GM12892 (cell line): Measurements from ENCODE around the gene NOS1.

ENCODE experiments used
- DNase-seq: peaks from one replicate; pipeline ENCODE4 v3.0.0; 2011; ENCODE audit not compliant: insufficient read length
- FAIRE-seq: peaks from 2 replicates; lab custom pipeline; 2011; peaks lifted over from hg19 to GRCh38; lab: Jason Lieb, UNC
- POLR2A ChIP-seq: IDR thresholded peaks from 2 replicates; pipeline ENCODE4 v1.6.1; 2011; ENCODE audit warnings: low read depth, low read length, control low read depth
- POLR2AphosphoS5 ChIP-seq: IDR thresholded peaks from 2 replicates; pipeline ENCODE4 v1.6.1; 2011; ENCODE audit warnings: low read depth, low read length, control low read depth
- TAF1 ChIP-seq: IDR thresholded peaks from 2 replicates; pipeline ENCODE4 v1.6.1; 2011; ENCODE audit warnings: low read depth, mild to moderate bottlenecking, control low read depth, low read length, borderline replicate concordance

The NOS1 gene

GRCh38 chr12:117321572-117321971 lies 39.9 kb downstream of the NOS1 start:
- no peak for DNase-seq
- TF ChIP-seq TAF1, result no peak
- no peak for TF ChIP-seq POLR2A
- no peak for TF ChIP-seq POLR2AphosphoS5
- no peak for FAIRE-seq

DNA sequence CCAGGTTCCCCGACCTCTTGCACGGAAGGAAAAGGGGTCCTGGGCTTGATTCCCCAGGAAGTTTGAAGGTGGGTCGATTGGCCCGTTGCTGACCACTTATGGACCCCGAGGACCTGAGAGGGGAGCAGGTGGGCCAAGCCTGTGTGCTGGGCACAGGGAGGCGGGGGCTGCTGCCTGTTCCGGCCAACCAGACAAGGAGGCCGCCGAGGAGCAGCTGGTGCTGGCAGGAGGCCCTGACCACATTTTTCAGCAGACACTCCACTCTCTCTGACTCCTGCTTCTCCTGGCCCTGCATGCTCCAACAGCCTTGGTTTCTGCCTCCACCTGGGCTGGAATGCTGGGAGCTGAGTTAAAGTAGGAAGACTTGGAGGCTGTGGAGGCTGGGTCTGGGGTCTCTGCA lies 42.8 kb downstream of the NOS1 start:
- DNase-seq (no peak), FAIRE-seq (no peak)
- TF ChIP-seq TAF1, result no peak
- no peak for TF ChIP-seq POLR2A
- TF ChIP-seq POLR2AphosphoS5, result no peak

- TF ChIP-seq POLR2A (no peak), POLR2AphosphoS5 (no peak), TAF1 (no peak)
- FAIRE-seq (no peak), DNase-seq (no peak)
These were observed 45.1 kb downstream of the NOS1 start for GRCh38 chr12:117316336-117316735.

DNA sequence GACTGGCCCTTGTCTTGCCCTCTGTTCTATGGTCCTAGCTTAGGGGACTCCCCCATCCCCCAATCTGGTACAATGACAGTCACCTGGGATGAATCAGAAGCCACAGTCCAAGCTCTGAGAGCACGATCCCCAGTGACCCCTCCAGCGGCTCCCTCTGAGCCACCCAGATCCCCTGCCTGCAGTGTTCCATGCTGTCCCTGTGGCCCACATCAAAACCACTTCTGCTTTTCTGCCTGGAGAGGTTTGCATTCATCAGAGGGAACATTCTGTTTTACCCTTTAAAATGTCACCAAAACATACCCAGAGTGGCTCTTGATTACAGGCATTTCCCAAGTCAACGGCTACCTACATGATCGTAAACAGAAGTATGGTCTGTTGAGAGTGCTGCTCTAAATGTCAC lies 47.5 kb downstream of the NOS1 start:
- DNase-seq (no peak), FAIRE-seq (no peak)
- TF ChIP-seq POLR2A (no peak), POLR2AphosphoS5 (no peak), TAF1 (no peak)

DNA sequence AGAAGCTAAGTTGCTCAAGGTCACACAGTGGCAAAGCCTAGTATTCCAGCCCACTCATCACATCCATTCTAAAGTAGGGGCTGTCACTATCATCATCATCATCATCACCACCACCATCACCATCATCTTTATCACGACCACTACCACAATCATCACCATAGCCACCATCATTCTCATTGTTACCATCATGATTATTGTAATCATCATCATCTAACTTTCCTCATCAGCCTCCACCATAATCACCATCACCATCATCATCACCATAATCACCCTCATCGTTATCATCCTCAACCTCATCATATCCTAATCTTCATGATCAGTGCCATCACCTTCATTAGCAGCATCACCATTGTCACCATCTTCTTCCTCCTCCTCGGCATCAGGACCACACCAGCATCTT lies 48.7 kb downstream of the NOS1 start:
- FAIRE-seq (no peak), DNase-seq (no peak)
- TF ChIP-seq POLR2A, result no peak
- TF ChIP-seq TAF1, result no peak
- no peak for TF ChIP-seq POLR2AphosphoS5

GRCh38 chr12:117309276-117309925 lies 52.0 kb downstream of the NOS1 start:
- DNase-seq (no peak), FAIRE-seq (no peak)
- no peak for TF ChIP-seq POLR2AphosphoS5

DNA sequence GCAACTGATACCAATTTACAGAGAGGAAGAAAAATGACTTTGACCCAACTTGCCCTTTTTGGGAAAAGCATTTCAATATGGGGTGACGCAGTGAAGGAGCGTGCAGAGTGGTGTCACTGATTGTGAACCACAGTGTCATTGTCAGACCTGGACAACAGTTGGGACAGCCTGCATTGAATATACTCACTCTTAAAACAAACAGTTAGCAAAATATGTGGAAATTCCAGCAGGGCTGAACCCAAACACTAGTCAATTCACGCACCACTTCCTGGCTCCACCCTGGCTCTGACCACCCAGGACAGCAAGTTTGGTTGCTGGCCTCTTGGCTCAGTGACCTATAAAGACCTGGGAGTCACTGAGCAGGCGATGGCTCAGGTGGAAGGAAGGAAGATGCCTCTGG lies 61.3 kb downstream of the NOS1 start:
- no peak for TF ChIP-seq TAF1
- no peak for TF ChIP-seq POLR2A
- no peak for TF ChIP-seq POLR2AphosphoS5
- FAIRE-seq (no peak), DNase-seq (no peak)

- no peak for FAIRE-seq
- TF ChIP-seq POLR2AphosphoS5, result no peak
- no peak for TF ChIP-seq POLR2A
- TF ChIP-seq TAF1, result no peak
- DNase-seq, result no peak
These were observed 62.7 kb downstream of the NOS1 start for GRCh38 chr12:117298648-117299225.

DNA sequence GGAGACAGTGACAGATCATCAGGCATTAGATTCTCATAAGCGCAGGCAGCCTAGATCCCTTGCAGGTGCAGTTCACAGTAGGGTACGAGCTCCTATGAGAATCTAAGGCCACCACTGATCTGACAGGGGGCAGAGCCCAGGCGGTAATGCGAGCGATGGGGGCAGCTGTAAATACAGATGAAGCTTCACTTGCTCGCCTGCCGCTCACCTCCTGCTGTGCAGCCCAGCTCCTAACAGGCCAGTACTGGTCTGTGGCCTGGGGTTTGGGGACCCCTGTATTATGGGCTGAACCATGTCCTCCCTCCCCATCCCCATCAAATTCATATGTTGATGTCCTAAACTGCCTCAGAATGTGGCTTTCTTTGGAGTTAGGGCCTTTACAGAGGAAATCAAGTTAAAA lies 63.2 kb downstream of the NOS1 start:
- TF ChIP-seq POLR2AphosphoS5 (no peak), POLR2A (no peak), TAF1 (no peak)
- FAIRE-seq, result no peak
- no peak for DNase-seq

- DNase-seq (no peak), FAIRE-seq (no peak)
- no peak for TF ChIP-seq TAF1
- TF ChIP-seq POLR2A, result no peak
- TF ChIP-seq POLR2AphosphoS5, result no peak
These were observed 67.2 kb downstream of the NOS1 start for GRCh38 chr12:117294189-117294603.

GRCh38 chr12:117293510-117293909 lies 67.9 kb downstream of the NOS1 start:
- no peak for FAIRE-seq
- DNase-seq, result no peak

GRCh38 chr12:117292688-117293087 lies 68.7 kb downstream of the NOS1 start:
- FAIRE-seq (no peak), DNase-seq (no peak)
- no peak for TF ChIP-seq POLR2A
- no peak for TF ChIP-seq TAF1
- TF ChIP-seq POLR2AphosphoS5, result no peak

More at GRCh38 chr12:117293510-117293909, 67.9 kb downstream of the NOS1 start:
- TF ChIP-seq POLR2A (no peak), POLR2AphosphoS5 (no peak), TAF1 (no peak)

DNA sequence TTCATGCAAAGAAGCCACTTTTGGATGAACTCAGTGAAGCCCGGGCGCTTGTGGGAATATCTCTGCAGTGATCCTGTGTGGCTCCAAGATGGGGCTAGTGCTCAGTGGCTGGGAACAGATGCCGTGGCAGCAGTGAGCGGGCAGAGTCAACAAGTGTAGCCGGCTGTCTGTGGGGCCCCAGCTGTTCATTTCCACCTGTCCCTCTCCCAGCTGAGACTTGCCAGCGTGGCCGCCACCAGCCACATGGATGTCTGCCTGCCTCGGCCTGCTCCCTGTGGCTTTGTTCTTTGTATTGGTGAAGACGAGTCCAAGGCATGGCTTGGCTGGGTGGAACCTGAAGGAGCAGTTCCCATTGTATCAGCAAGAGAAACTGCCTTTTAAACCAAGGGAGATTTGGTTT lies 77.3 kb downstream of the NOS1 start:
- DNase-seq (no peak), FAIRE-seq (no peak)
- TF ChIP-seq TAF1 (no peak), POLR2A (no peak), POLR2AphosphoS5 (no peak)
